ENCODE data around the gene IGF1R.

The IGF1R gene

DNA sequence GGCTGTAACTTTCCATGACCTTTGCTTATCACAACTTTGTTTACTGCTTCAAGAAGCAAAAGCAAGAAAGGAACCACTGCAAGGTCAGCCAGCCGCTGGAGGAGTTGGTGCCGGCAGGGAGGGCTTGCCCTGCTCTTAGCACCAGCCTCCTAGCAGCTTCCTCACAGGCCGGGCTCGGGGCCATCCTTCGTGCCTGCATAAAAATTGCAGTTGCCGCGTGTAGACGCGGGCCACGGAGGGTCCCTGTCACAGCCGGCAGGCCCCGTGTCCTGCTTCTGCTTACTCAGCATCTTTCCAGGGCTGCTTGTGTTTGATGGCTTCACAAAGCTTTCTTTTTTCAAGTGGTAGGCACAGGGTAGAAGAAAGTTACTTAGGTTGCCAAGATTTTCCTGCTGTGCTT is 274.8 kb downstream of the IGF1R start:
- DNase-seq, result no peak

GRCh38 chr15:98923579-98923978 is 275.2 kb downstream of the IGF1R start:
- DNase-seq, result no peak

GRCh38 chr15:98924401-98925049 is 276.2 kb downstream of the IGF1R start:
- no peak for DNase-seq

- no peak for DNase-seq
Observed at GRCh38 chr15:98926236-98926635, 277.9 kb downstream of the IGF1R start.

DNA sequence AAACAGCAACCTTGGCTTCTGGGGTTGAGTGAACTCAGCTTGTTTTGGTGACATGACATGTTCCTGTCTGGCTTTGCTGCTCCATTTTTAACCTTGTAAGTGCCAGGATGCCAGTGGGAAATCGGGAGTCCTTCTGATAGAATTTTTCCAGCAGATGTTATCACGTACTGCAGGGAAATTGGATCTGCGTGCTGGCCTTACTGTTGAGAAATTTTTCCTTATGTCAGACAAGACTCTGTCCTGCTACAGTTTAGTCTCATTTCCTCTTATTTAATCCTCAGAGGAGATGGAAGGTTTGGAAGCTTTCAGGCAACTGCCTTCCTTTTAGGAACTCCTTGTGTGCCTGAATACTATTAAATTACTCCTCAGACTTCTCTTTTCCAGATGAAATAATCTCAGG is 278.7 kb downstream of the IGF1R start:
- no peak for DNase-seq

- DNase-seq, result no peak
Observed at GRCh38 chr15:98927996-98928395, 279.7 kb downstream of the IGF1R start.

DNA sequence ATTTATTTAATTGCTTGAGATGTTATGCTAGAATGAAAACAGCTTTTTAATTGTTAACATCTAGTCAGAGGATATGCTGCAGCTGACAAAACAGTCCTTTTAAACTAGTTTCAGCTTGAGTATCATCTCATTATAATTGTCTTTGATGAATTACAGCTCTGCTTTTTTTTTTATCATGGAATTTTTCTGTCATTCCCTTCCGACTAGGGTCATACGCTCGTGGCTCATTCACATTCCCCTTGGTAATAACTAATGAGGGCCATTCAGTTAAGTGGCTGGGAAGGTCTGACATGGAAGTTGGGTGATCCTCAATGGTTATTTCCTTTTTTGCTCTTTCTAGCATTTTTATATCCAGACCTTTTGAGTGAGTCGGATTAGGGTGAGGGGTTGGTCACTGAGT is 282.2 kb downstream of the IGF1R start:
- no peak for DNase-seq

- no peak for DNase-seq
Observed at GRCh38 chr15:98931004-98931403, 282.7 kb downstream of the IGF1R start.

GRCh38 chr15:98933406-98933805 is 285.1 kb downstream of the IGF1R start:
- DNase-seq, result no peak

DNA sequence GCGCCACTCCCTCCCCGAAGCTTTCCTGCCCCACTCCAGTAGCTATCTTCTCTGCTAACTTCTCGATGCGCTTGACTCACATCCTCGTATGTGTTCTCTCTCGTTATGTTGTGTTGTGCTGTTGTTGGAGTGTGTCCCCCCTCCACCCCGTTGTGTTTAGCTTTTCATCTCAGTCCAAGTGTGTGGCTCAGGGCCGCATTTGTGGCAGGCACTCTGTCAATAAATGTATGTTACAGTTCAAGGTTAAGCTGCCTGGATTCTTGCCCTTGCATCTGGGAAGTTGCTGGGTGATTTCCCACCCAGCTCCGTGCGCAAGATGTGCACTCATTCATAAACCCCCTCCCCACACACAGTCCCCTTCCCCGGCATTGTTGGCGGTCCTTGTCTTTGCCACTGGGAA is 287.4 kb downstream of the IGF1R start:
- DNase-seq, result no peak

DNA sequence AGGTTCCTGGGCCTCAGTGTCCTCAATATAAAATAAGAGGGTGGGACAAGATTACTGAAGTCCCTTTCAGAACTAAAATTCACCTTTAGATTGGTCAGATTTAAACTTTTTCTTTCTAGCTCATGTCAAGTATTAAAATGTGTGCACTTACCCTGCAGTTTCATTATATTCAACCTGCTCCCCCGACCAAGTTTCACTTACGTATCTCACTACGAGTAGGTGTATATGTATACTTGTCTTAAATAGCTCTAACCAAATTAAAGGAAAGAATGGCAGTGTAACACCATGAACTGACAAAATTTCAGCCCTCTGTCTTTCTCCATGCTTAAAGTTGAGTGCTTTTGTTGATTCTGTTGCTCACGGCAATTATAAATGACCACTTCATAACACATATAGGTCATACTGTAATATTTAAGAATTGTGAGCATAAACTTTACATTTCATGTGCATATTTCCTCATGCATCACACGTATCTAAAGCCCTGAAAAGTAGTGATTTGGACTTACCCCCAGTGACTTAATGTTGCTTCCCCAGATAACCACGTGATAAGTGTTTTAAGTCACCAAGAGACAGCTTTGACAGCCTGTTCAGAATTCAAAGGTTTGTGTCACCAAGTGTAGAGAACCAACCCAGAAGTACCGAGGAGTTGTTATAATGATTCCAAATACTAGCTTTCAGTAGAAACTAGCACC is 289.2 kb downstream of the IGF1R start:
- DNase-seq, result no peak

GRCh38 chr15:98938105-98938417 is 289.7 kb downstream of the IGF1R start:
- no peak for DNase-seq

DNA sequence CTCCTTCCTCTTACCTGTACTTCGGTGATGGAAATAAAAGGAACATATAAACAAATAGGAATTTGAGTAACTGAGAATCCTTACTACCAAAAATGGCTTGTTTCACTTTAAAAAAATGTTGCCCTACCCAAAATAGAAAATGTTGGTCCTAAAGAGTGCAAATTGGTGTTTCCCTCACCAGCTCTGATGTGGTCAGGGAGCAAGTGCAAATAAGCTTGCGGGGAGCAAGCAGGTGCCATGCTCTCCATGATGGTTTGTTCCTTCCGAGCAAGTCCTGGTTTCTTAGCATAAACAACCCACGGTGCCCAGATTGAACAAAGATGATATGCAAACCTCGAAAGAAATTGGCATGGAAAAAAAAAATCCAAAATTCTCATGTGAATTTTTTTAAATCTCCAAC is 290.5 kb downstream of the IGF1R start:
- no peak for DNase-seq

- DNase-seq, result no peak
Observed at GRCh38 chr15:98939311-98940080, 291.2 kb downstream of the IGF1R start.

GRCh38 chr15:98941595-98942255 is 293.4 kb downstream of the IGF1R start:
- DNase-seq, result no peak

DNA sequence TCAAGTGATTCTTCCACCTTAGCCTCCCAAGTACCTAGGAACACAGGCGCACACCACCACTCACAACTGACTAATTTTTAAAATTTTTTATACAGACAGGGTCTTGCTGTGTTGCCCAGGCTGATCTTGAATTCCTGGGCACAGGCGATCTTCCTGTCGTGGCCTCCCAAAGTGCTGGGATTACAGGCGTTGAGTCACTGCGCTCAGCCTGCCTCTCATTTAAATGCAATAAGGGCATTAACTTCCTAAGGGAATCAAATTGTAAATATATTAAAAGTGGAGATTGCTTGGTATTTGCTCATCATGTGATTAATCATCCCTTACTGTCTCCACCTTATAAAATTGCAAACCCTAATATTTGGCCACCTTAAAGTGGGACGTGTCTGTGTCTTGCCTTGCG is 294.1 kb downstream of the IGF1R start:
- no peak for DNase-seq

- no peak for DNase-seq
Observed at GRCh38 chr15:98943051-98943508, 294.7 kb downstream of the IGF1R start.

GRCh38 chr15:98943601-98944151 is 295.3 kb downstream of the IGF1R start:
- DNase-seq, result no peak

- no peak for DNase-seq
Observed at GRCh38 chr15:98946301-98947255, 298.2 kb downstream of the IGF1R start.

GRCh38 chr15:98948456-98948855 is 300.1 kb downstream of the IGF1R start:
- no peak for DNase-seq

- no peak for DNase-seq
Observed at GRCh38 chr15:98948941-98949340, 300.6 kb downstream of the IGF1R start.

DNA sequence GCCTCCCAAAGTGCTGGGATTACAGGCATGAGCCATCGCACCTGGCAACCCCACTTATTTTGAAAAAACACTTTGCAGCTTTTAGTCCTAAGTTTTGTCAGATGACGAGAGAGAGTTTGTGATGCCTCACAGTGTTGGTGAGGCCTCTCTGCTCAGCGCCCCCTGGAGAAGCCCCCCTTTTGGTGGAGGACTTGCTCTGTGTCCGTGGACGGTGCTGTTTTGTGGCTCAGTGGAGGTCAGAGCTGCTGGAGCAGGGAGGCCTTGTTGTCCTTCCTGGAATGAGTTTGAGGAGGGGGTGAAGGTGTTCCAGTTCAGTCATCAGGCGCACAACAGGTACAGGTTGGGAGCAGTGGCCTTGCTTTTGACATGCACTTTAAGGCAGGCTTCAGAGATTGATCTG is 301.3 kb downstream of the IGF1R start:
- no peak for DNase-seq

Data from T-helper 1 cell (primary cell).